Effector memory CD8-positive, alpha-beta T cell (primary cell): Measurements from ENCODE around the gene SELENOI.
"Not testable (repeated sequence)": the region's sequence is repeated elsewhere in the genome, so short reads cannot be mapped to it uniquely, and the experiment has no call there.

Experiments
- ATAC-seq: fragments of 150-1000 bp; cut with Tn5 transposase; replicated peaks from 2 replicates; pipeline ENCODE4 v1.10.0; 2021; ENCODE audit warnings: mild to moderate bottlenecking, moderate library complexity
- DNase-seq, 3 experiments: peaks; one replicate each; pipeline ENCODE4 v3.0.0; 2021
- H3K27ac Mint-ChIP-seq, 2 donors: one replicate each; pipeline ENCODE4 v1.8.0; 2022; ENCODE audit warnings: mild to moderate bottlenecking in 2 of 2, mixed read lengths in 2 of 2, moderate library complexity in 2 of 2
- H3K27me3 Mint-ChIP-seq, 2 donors: one replicate each; pipeline ENCODE4 v1.8.0; 2022; ENCODE audit warnings: mixed read lengths in 2 of 2
- H3K36me3 Mint-ChIP-seq: one replicate; pipeline ENCODE4 v1.8.0; 2022; ENCODE audit warnings: mild to moderate bottlenecking, moderate library complexity, mixed read lengths; ENCODE audit not compliant: insufficient read depth
- H3K4me1 Mint-ChIP-seq, 2 donors: one replicate each; pipeline ENCODE4 v1.8.0; 2022; ENCODE audit warnings: low read depth in 2 of 2, mixed read lengths in 2 of 2
- H3K4me3 Mint-ChIP-seq, 2 donors: one replicate each; pipeline ENCODE4 v1.8.0; 2022; ENCODE audit warnings: mild to moderate bottlenecking in 2 of 2, mixed read lengths in 2 of 2, moderate library complexity in 2 of 2
- H3K9me3 Mint-ChIP-seq, 2 donors: one replicate each; pipeline ENCODE4 v1.8.0; 2022; ENCODE audit warnings: mixed read lengths in 2 of 2

Gene SELENOI

GRCh38 chr2:26333293-26333692 lies 12.7 kb upstream of the SELENOI start:
- peaks cover 8% of the 10 kb centered on the region in 2 donors for H3K4me1 Mint-ChIP-seq
- no peak for DNase-seq
- H3K27me3 Mint-ChIP-seq, result no peaks in the 10 kb centered on the region
- no peak for ATAC-seq
- peaks cover 4% of the 10 kb centered on the region for H3K36me3 Mint-ChIP-seq
- no peak overlapping the region for H3K4me3 Mint-ChIP-seq
- no peaks in the 10 kb centered on the region for H3K9me3 Mint-ChIP-seq
- H3K27ac Mint-ChIP-seq, result no peak overlapping the region

GRCh38 chr2:26335231-26335630 lies 10.7 kb upstream of the SELENOI start:
- no peak overlapping the region for H3K4me3 Mint-ChIP-seq

GRCh38 chr2:26336719-26337118 lies 9.2 kb upstream of the SELENOI start:
- no peaks in the 10 kb centered on the region for H3K36me3 Mint-ChIP-seq
- no peak for DNase-seq
- no peak overlapping the region for H3K27ac Mint-ChIP-seq
- H3K4me3 Mint-ChIP-seq, result no peak overlapping the region
- ATAC-seq, result no peak
- H3K27me3 Mint-ChIP-seq, result no peaks in the 10 kb centered on the region
- no peaks in the 10 kb centered on the region for H3K9me3 Mint-ChIP-seq
- H3K4me1 Mint-ChIP-seq, result no peaks in the 10 kb centered on the region

More at GRCh38 chr2:26335231-26335630, 10.7 kb upstream of the SELENOI start:
- Mint-ChIP-seq H3K36me3 (no peaks in the 10 kb centered on the region), H3K4me1 (peaks cover 2% of the 10 kb centered on the region in 2 donors), H3K27me3 (no peaks in the 10 kb centered on the region), H3K27ac (no peak overlapping the region), H3K9me3 (no peaks in the 10 kb centered on the region)
- ATAC-seq (no peak), DNase-seq (no peak)

- H3K4me1 Mint-ChIP-seq, result no peaks in the 10 kb centered on the region
- no peaks in the 10 kb centered on the region for H3K27me3 Mint-ChIP-seq
- no peaks in the 10 kb centered on the region for H3K9me3 Mint-ChIP-seq
- DNase-seq (no peak), ATAC-seq (no peak)
- no peak overlapping the region for H3K27ac Mint-ChIP-seq
- H3K36me3 Mint-ChIP-seq, result no peaks in the 10 kb centered on the region
- H3K4me3 Mint-ChIP-seq, result no peak overlapping the region
These were observed 8.6 kb upstream of the SELENOI start for GRCh38 chr2:26337298-26337697.

GRCh38 chr2:26340831-26341230 lies 5.1 kb upstream of the SELENOI start:
- no peaks in the 10 kb centered on the region for H3K27me3 Mint-ChIP-seq
- no peak for DNase-seq
- H3K4me1 Mint-ChIP-seq, result peaks cover 8 to 14% of the 10 kb centered on the region in 2 donors
- H3K9me3 Mint-ChIP-seq, result no peaks in the 10 kb centered on the region
- no peak for ATAC-seq
- H3K4me3 Mint-ChIP-seq, result no peak overlapping the region
- no peak overlapping the region for H3K27ac Mint-ChIP-seq
- peaks cover 8% of the 10 kb centered on the region for H3K36me3 Mint-ChIP-seq

GRCh38 chr2:26344581-26345282 lies 1.2 kb upstream of the SELENOI start:
- Mint-ChIP-seq H3K27me3 (no peaks in the 10 kb centered on the region), H3K4me1 (peaks cover 16 to 29% of the 10 kb centered on the region in 2 donors), H3K27ac (peak overlapping the region; percentile 95 to 99), H3K4me3 (peak overlapping the region; percentile 94 to 100), H3K36me3 (peaks cover 16% of the 10 kb centered on the region), H3K9me3 (no peaks in the 10 kb centered on the region)
- DNase-seq (no peak), ATAC-seq (no peak)

GRCh38 chr2:26345283-26345544 lies 729 bp upstream of the SELENOI start:
- no peaks in the 10 kb centered on the region for H3K9me3 Mint-ChIP-seq
- peaks cover 16 to 29% of the 10 kb centered on the region in 2 donors for H3K4me1 Mint-ChIP-seq
- peak overlapping the region; percentile 94 to 100 for H3K4me3 Mint-ChIP-seq
- peak overlapping the region; percentile 95 to 99 for H3K27ac Mint-ChIP-seq
- ATAC-seq, result no peak
- DNase-seq, result no peak
- no peaks in the 10 kb centered on the region for H3K27me3 Mint-ChIP-seq
- H3K36me3 Mint-ChIP-seq, result peaks cover 17% of the 10 kb centered on the region

- Mint-ChIP-seq H3K4me3 (peak within 1 kb of the TSS; percentile 94 to 100), H3K27me3 (no peaks in the 10 kb centered on the region), H3K36me3 (peaks cover 22% of the 10 kb centered on the region), H3K27ac (peak within 1 kb of the TSS; percentile 95 to 99), H3K9me3 (no peaks in the 10 kb centered on the region), H3K4me1 (peaks cover 16 to 37% of the 10 kb centered on the region in 2 donors)
- ATAC-seq (peak; percentile 14), DNase-seq (peak; percentile 36 to 48 (median 39))
These were observed 611 bp downstream of the SELENOI start, which contains the start of gene ADGRF3 for GRCh38 chr2:26346454-26347053. TSS of gene ADGRF3 (minus strand) at chr2:26346789. CDS start at chr2:26346234, 555 bp downstream.

GRCh38 chr2:26347286-26347865 lies 1.4 kb downstream of the SELENOI start:
- H3K4me1 Mint-ChIP-seq, result peaks cover 16 to 37% of the 10 kb centered on the region in 2 donors

GRCh38 chr2:26349690-26350089 lies 3.7 kb downstream of the SELENOI start:
- Mint-ChIP-seq H3K36me3 (peaks cover 22% of the 10 kb centered on the region), H3K4me3 (no peak overlapping the region), H3K27me3 (no peaks in the 10 kb centered on the region), H3K27ac (peak overlapping the region; percentile 41 to 49), H3K4me1 (peaks cover 19 to 44% of the 10 kb centered on the region in 2 donors), H3K9me3 (no peaks in the 10 kb centered on the region)
- DNase-seq, result no peak
- no peak for ATAC-seq

More at GRCh38 chr2:26347286-26347865, 1.4 kb downstream of the SELENOI start:
- ATAC-seq (no peak), DNase-seq (no peak)
- Mint-ChIP-seq H3K9me3 (no peaks in the 10 kb centered on the region), H3K4me3 (peak overlapping the region; percentile 94 to 100), H3K27me3 (no peaks in the 10 kb centered on the region), H3K27ac (peak overlapping the region; percentile 95 to 99), H3K36me3 (peaks cover 22% of the 10 kb centered on the region)

- peaks cover 10% of the 10 kb centered on the region for H3K36me3 Mint-ChIP-seq
- ATAC-seq, result no peak
- H3K4me3 Mint-ChIP-seq, result no peak overlapping the region
- no peak for DNase-seq
- H3K27me3 Mint-ChIP-seq, result no peaks in the 10 kb centered on the region
- peaks cover 19 to 45% of the 10 kb centered on the region in 2 donors for H3K4me1 Mint-ChIP-seq
- peak overlapping the region in 1 of 2 donors; percentile 8 for H3K27ac Mint-ChIP-seq
- H3K9me3 Mint-ChIP-seq, result no peaks in the 10 kb centered on the region
These were observed 5.6 kb downstream of the SELENOI start for GRCh38 chr2:26351375-26352090.

GRCh38 chr2:26352892-26353291 lies 6.9 kb downstream of the SELENOI start:
- Mint-ChIP-seq H3K4me1 (peaks cover 21 to 49% of the 10 kb centered on the region in 2 donors), H3K4me3 (no peak overlapping the region), H3K36me3 (peaks cover 7% of the 10 kb centered on the region), H3K27ac (no peak overlapping the region), H3K27me3 (no peaks in the 10 kb centered on the region), H3K9me3 (no peaks in the 10 kb centered on the region)
- ATAC-seq (no peak), DNase-seq (no peak)

GRCh38 chr2:26354469-26354868 lies 8.5 kb downstream of the SELENOI start:
- not testable (repeated sequence) for H3K27me3 Mint-ChIP-seq, ATAC-seq, H3K9me3 Mint-ChIP-seq, H3K27ac Mint-ChIP-seq, DNase-seq, H3K4me3 Mint-ChIP-seq
- peaks cover 12% of the 10 kb centered on the region for H3K36me3 Mint-ChIP-seq
- H3K4me1 Mint-ChIP-seq, result peaks cover 17 to 53% of the 10 kb centered on the region in 2 donors
